HepG2 (cell line): ENCODE data around the gene RAPGEF2. TPM values are rescaled to one million over a fixed set of nuclear protein-coding genes. Genes with fewer than 3 reads are reported as not detected.

ENCODE experiments used
- ATAC-seq: fragments of 200-7000 bp; cut with Tn5 transposase; 3 replicates; pipeline ENCODE4 v1.9.1; 2020; ENCODE audit warnings: mild to moderate bottlenecking, moderate library complexity
- BruUV-seq: library from RNA; stranded (reverse); fragments of 400-500 nt; replicated peaks from 2 replicates; lab custom pipeline; 2021; lab: Mats Ljungman, UMichigan
- CTCF ChIA-PET: fragments of 300-600 bp; formaldehyde crosslinking; extraction: SDS; loops from one replicate; lab custom pipeline; 2021; ENCODE audit warnings: low total read pairs, inconsistent platforms, low intra/inter-chr PET ratio; lab: Yijun Ruan, JAX
- POLR2A ChIA-PET: fragments of 350-600 bp; sonication (Branson Sonifier 250); formaldehyde crosslinking; loops from one replicate; lab custom pipeline; 2020; ENCODE audit warnings: antibody characterized with exemption, inconsistent platforms; lab: Yijun Ruan, JAX
- DNase-seq: peaks from one replicate; pipeline ENCODE4 v3.0.0-alpha.2; 2015; ENCODE audit warnings: low spot score
- FAIRE-seq: peaks from 3 replicates; lab custom pipeline; 2011; peaks lifted over from hg19 to GRCh38; lab: Jason Lieb, UNC
- H2AFZ ChIP-seq: one replicate; pipeline ENCODE4 v1.6.1; 2011; ENCODE audit warnings: low read length, inconsistent platforms
- H3K27ac ChIP-seq: fragments of 300-600 bp; 3 replicates; pipeline ENCODE4 v1.8.0; 2011; ENCODE audit warnings: mixed run types, mild to moderate bottlenecking, mixed read lengths, low read length, inconsistent platforms; ENCODE audit not compliant: insufficient read depth; ENCODE audit errors: extremely low read length
- H3K27me3 ChIP-seq, 2 experiments: fragments of 200-600 bp in 1 of 2; 2 replicates in 1 of 2; 3 replicates in 1 of 2; pipeline versions ENCODE4 v1.6.0 to v1.8.0; 2011; ENCODE audit warnings: low read length in 2 of 2, mild to moderate bottlenecking in 2 of 2, moderate library complexity in 2 of 2, inconsistent platforms in 1 of 2; ENCODE audit not compliant: insufficient read depth in 2 of 2, control insufficient read depth in 1 of 2
- H3K36me3 ChIP-seq, 2 experiments: fragments of 200-600 bp in 1 of 2; replicated peaks in 1 of 2; 2 replicates in 1 of 2; 3 replicates in 1 of 2; pipeline versions ENCODE4 v1.5.1 to v1.8.0; 2011; ENCODE audit warnings: low read length in 2 of 2, inconsistent platforms in 1 of 2; ENCODE audit not compliant: insufficient read depth in 2 of 2, control insufficient read depth in 1 of 2
- H3K4me1 ChIP-seq: 2 replicates; pipeline ENCODE4 v1.5.1; 2012; ENCODE audit warnings: low read length, inconsistent platforms; ENCODE audit not compliant: insufficient read depth
- H3K4me2 ChIP-seq: 2 replicates; pipeline ENCODE4 v1.6.0; 2011; ENCODE audit warnings: low read depth, low read length, inconsistent platforms
- H3K4me3 ChIP-seq, 3 experiments: fragments of 200-600 bp in 1 of 3; sonication (generic), shearing (Covaris generic) in 1 of 3; replicated peaks in 1 of 3; 2 replicates each; pipeline ENCODE4 v1.5.1; 2011 to 2016; ENCODE audit warnings: low read length in 3 of 3, inconsistent platforms in 2 of 3, low read depth in 2 of 3, mild to moderate bottlenecking in 2 of 3, control low read depth in 1 of 3, mixed read lengths in 1 of 3; ENCODE audit not compliant: insufficient read depth in 1 of 3
- H3K79me2 ChIP-seq: one replicate; pipeline ENCODE4 v1.6.1; 2011; ENCODE audit warnings: low read length, inconsistent platforms; ENCODE audit not compliant: insufficient read depth
- H3K9ac ChIP-seq: 2 replicates; pipeline ENCODE4 v1.6.0; 2011; ENCODE audit warnings: mild to moderate bottlenecking, low read depth, low read length, inconsistent platforms; ENCODE audit not compliant: insufficient read depth
- H3K9me3 ChIP-seq: 2 replicates; pipeline ENCODE4 v1.5.1; 2012; ENCODE audit warnings: mild to moderate bottlenecking, low read length
- H4K20me1 ChIP-seq: 2 replicates; pipeline ENCODE4 v1.6.0; 2011; ENCODE audit warnings: inconsistent platforms, mild to moderate bottlenecking, low read length, moderate library complexity; ENCODE audit not compliant: insufficient read depth
- FOXK2 ChIP-seq: fragments of 450-650 bp; IDR thresholded peaks from 2 replicates; pipeline ENCODE4 v1.6.1; 2016
- GATAD1 ChIP-seq: IDR thresholded peaks from 2 replicates; pipeline ENCODE4 v1.6.1; 2016; ENCODE audit warnings: missing genetic modification reagents, missing compliant biosample characterization
- GMEB1 ChIP-seq: sonication (generic); formaldehyde crosslinking; IDR thresholded peaks from 2 replicates; pipeline ENCODE4 v1.5.1; 2020; ENCODE audit warnings: missing genetic modification reagents, mild to moderate bottlenecking, borderline replicate concordance
- IRX3 ChIP-seq: sonication (generic); formaldehyde crosslinking; IDR thresholded peaks from 2 replicates; pipeline ENCODE4 v1.8.1; 2023; ENCODE audit warnings: mild to moderate bottlenecking, low read depth, missing genetic modification reagents, borderline replicate concordance
- KDM2A ChIP-seq: sonication (generic); formaldehyde crosslinking; IDR thresholded peaks from 2 replicates; pipeline ENCODE4 v1.4.0; 2020; ENCODE audit warnings: low read depth, missing genetic modification reagents, borderline replicate concordance
- SP140L ChIP-seq: sonication (generic); formaldehyde crosslinking; IDR thresholded peaks from 2 replicates; pipeline ENCODE4 v1.4.0; 2020; ENCODE audit warnings: missing genetic modification reagents, borderline replicate concordance
- WIZ ChIP-seq: sonication (generic); formaldehyde crosslinking; IDR thresholded peaks from 2 replicates; pipeline ENCODE4 v1.5.1; 2020; ENCODE audit warnings: mild to moderate bottlenecking, missing genetic modification reagents
- ZEB1 ChIP-seq: IDR thresholded peaks from 2 replicates; pipeline ENCODE4 v1.6.1; 2012; ENCODE audit warnings: mild to moderate bottlenecking, low read depth, inconsistent platforms; ENCODE audit not compliant: insufficient replicate concordance
- ZNF280D ChIP-seq: sonication (generic); formaldehyde crosslinking; IDR thresholded peaks from 2 replicates; pipeline ENCODE4 v1.5.1; 2020; ENCODE audit warnings: mild to moderate bottlenecking, missing genetic modification reagents
- ZNF460 ChIP-seq: sonication (generic); formaldehyde crosslinking; IDR thresholded peaks from 2 replicates; pipeline ENCODE4 v1.5.1; 2020; ENCODE audit warnings: missing genetic modification reagents, mild to moderate bottlenecking, borderline replicate concordance
- ZNF678 ChIP-seq: sonication (generic); formaldehyde crosslinking; IDR thresholded peaks from 2 replicates; pipeline ENCODE4 v1.4.0; 2020; ENCODE audit warnings: mild to moderate bottlenecking, missing genetic modification reagents
- ZNF784 ChIP-seq: sonication (generic); formaldehyde crosslinking; IDR thresholded peaks from 2 replicates; pipeline ENCODE4 v1.5.1; 2020; ENCODE audit warnings: missing genetic modification reagents, mild to moderate bottlenecking, borderline replicate concordance
- WGBS: methylation state at CpG from one replicate; pipeline ENCODE4 v1.1.6; 2017; ENCODE audit warnings: low lambda C conversion rate; 5-methylcytosine and 5-hydroxymethylcytosine counted together
- in situ Hi-C: cut with HindIII; loops from 2 replicates; pipeline ENCODE4 v1.10.0; 2017; ENCODE audit warnings: low pct_unique_long_range_greater_than_20kb; ENCODE audit not compliant: extremely low pct_ligation_motif_present
- intact Hi-C: fragments of 100-400 bp; cut with micrococcal nuclease; formaldehyde crosslinking; loops from one replicate; pipeline ENCODE4 v1.10.0; 2022; ENCODE audit not compliant: unreplicated experiment
- polyA plus RNA-seq, 8 experiments: library from polyadenylated mRNA; depleted of rRNA in 3 of 8; stranded (reverse) in 7 of 8; unstranded in 1 of 8; fragments of >200 nt; fragmentation: Illumina TruSeq in 4 of 8; extraction: Trizol in 4 of 8; gene quantifications; 2 replicates each; pipeline versions ENCODE4 v1.2.1 to v1.2.3, GENCODE V29; 2011 to 2016; ENCODE audit warnings: low read depth in 4 of 8, missing spikeins in 1 of 8, mixed read lengths in 1 of 8; ENCODE audit not compliant: insufficient read depth in 1 of 8
- total RNA-seq, 5 experiments: library from RNA; depleted of rRNA; stranded (reverse); fragments of >200 nt; fragmentation: Illumina TruSeq; extraction: Trizol; gene quantifications; 2 replicates each; pipeline ENCODE4 v1.2.3, GENCODE V29; 2016; ENCODE audit warnings: low read depth in 1 of 5

Gene RAPGEF2
- total and polyA plus RNA-seq, 2 of the 13 experiments (the other 11 are each of a cell fraction or from before 2014, with no cell fraction given), result 19.2 to 23.0 TPM

- TF ChIP-seq KDM2A (CRISPR knock-in tag), result no peak
- TF ChIP-seq ZNF460 (CRISPR knock-in tag), result no peak
- no peak for TF ChIP-seq WIZ
- TF ChIP-seq GMEB1, result no peak
- TF ChIP-seq ZNF784 (CRISPR knock-in tag), result no peak
- no peak for TF ChIP-seq SP140L (CRISPR knock-in tag)
- TF ChIP-seq ZNF678 (CRISPR knock-in tag), result no peak
Observed at GRCh38 chr4:159146488-159146887, 43.6 kb downstream of the RAPGEF2 start (continued).

GRCh38 chr4:159148441-159148840 is 45.6 kb downstream of the RAPGEF2 start:
- Histone ChIP-seq H3K4me1 (peaks cover 11% of the 10 kb centered on the region), H3K27me3 (no peaks in the 10 kb centered on the region), H3K36me3 (no peaks in the 10 kb centered on the region), H4K20me1 (no peaks in the 10 kb centered on the region), H3K79me2 (peaks cover 22% of the 10 kb centered on the region), H2AFZ (no peak overlapping the region), H3K9ac (no peak overlapping the region), H3K27ac (no peak overlapping the region), H3K9me3 (no peaks in the 10 kb centered on the region), H3K4me3 (no peak overlapping the region), H3K4me2 (no peak overlapping the region)
- ATAC-seq (no peak), FAIRE-seq (no peak), DNase-seq (no peak)
- in situ Hi-C loops, result no loop called here
- intact Hi-C loops, result no loop called here
- ChIA-PET CTCF (no interaction called here), POLR2A (no interaction called here)
- 96% methylated on average over 2 of the region's 2 CpGs for WGBS
- TF ChIP-seq ZEB1, result no peak
- no peak for TF ChIP-seq ZNF280D (CRISPR knock-in tag)
- no peak for TF ChIP-seq IRX3 (CRISPR knock-in tag)
- no peak for TF ChIP-seq GATAD1
- TF ChIP-seq FOXK2, result no peak
- no TSS peak for BruUV-seq
